Calu3 (cell line): ENCODE results near the gene ADRA2A. TPM values are rescaled to one million over a fixed set of nuclear protein-coding genes. Genes with fewer than 3 reads are reported as not detected.

Source experiments
- BruUV-seq: library from RNA; stranded (reverse); fragments of 400-500 nt; replicated peaks from 2 replicates; lab custom pipeline; 2021; lab: Mats Ljungman, UMichigan
- CTCF ChIA-PET: fragments of 300-600 bp; sonication (Branson Sonifier 250); formaldehyde crosslinking; loops from one replicate; lab custom pipeline; 2022; ENCODE audit warnings: antibody characterized with exemption; lab: Charles Lee
- DNase-seq: peaks from one replicate; pipeline ENCODE4 v3.0.0; 2022
- H3K27ac Mint-ChIP-seq: one replicate; pipeline ENCODE4 v1.8.0; 2022; ENCODE audit warnings: mixed read lengths; ENCODE audit not compliant: unreplicated experiment
- H3K27me3 Mint-ChIP-seq: one replicate; pipeline ENCODE4 v1.8.0; 2022; ENCODE audit warnings: mixed read lengths; ENCODE audit not compliant: unreplicated experiment
- H3K36me3 Mint-ChIP-seq: one replicate; pipeline ENCODE4 v1.8.0; 2022; ENCODE audit warnings: mild to moderate bottlenecking, moderate library complexity, mixed read lengths; ENCODE audit not compliant: insufficient read depth, unreplicated experiment
- H3K4me1 Mint-ChIP-seq: one replicate; pipeline ENCODE4 v1.8.0; 2022; ENCODE audit warnings: mild to moderate bottlenecking, low read depth, mixed read lengths; ENCODE audit not compliant: unreplicated experiment
- H3K4me3 Mint-ChIP-seq: one replicate; pipeline ENCODE4 v1.8.0; 2022; ENCODE audit warnings: mild to moderate bottlenecking, low read depth, moderate library complexity, mixed read lengths; ENCODE audit not compliant: unreplicated experiment
- H3K9me3 Mint-ChIP-seq: one replicate; pipeline ENCODE4 v1.8.0; 2022; ENCODE audit warnings: low read depth, mixed read lengths; ENCODE audit not compliant: unreplicated experiment
- CTCF ChIP-seq: fragments of 200-600 bp; IDR thresholded peaks from one replicate; pipeline ENCODE4 v1.8.0; 2022; ENCODE audit warnings: antibody characterized with exemption; ENCODE audit not compliant: unreplicated experiment
- intact Hi-C: fragments of 100-400 bp; cut with micrococcal nuclease; formaldehyde crosslinking; loops from one replicate; pipeline ENCODE4 v1.10.0; 2022; ENCODE audit not compliant: unreplicated experiment
- total RNA-seq: library from RNA; stranded (reverse); gene quantifications from 2 replicates; pipeline ENCODE4 v1.2.3, GENCODE V29; 2022

ADRA2A gene
- total RNA-seq, 1 experiment from 2014 or later = 5.4 TPM

DNA sequence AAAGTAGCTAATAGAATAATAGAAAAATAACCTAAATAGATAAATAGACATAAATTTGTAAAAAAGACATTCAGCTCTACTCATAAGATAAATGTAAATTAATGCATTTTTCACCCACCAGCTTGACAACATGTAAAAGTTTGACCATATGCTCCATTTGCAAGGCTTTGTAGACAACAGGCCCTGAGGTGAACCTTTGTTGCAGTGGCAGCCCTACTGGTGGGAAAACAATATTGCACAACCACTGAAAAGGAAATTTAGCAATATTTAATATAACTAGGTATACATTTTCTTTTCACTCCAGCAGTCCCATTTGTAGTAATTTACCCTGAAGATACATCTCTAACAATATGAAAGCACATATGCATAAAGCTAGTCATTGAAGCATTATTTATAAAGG, 39.0 kb upstream of the ADRA2A start:
- CTCF ChIA-PET = no interaction called here
- no peak overlapping the region for H3K4me3 Mint-ChIP-seq
- intact Hi-C loops = no loop called here
- peaks cover 10% of the 10 kb centered on the region for H3K9me3 Mint-ChIP-seq
- H3K27ac Mint-ChIP-seq = no peak overlapping the region
- BruUV-seq = no TSS peak
- no peaks in the 10 kb centered on the region for H3K4me1 Mint-ChIP-seq
- H3K36me3 Mint-ChIP-seq = no peaks in the 10 kb centered on the region
- DNase-seq = no peak
- H3K27me3 Mint-ChIP-seq = no peaks in the 10 kb centered on the region
- TF ChIP-seq CTCF = no peak

GRCh38 chr10:111039522-111039921, 37.3 kb upstream of the ADRA2A start:
- intact Hi-C loops = no loop called here
- H3K4me1 Mint-ChIP-seq = no peaks in the 10 kb centered on the region
- H3K4me3 Mint-ChIP-seq = no peak overlapping the region
- BruUV-seq = no TSS peak
- H3K27ac Mint-ChIP-seq = no peak overlapping the region
- TF ChIP-seq CTCF = no peak
- H3K9me3 Mint-ChIP-seq = peaks cover 13% of the 10 kb centered on the region
- no peaks in the 10 kb centered on the region for H3K36me3 Mint-ChIP-seq
- DNase-seq = no peak
- CTCF ChIA-PET = no interaction called here
- H3K27me3 Mint-ChIP-seq = no peaks in the 10 kb centered on the region

DNA sequence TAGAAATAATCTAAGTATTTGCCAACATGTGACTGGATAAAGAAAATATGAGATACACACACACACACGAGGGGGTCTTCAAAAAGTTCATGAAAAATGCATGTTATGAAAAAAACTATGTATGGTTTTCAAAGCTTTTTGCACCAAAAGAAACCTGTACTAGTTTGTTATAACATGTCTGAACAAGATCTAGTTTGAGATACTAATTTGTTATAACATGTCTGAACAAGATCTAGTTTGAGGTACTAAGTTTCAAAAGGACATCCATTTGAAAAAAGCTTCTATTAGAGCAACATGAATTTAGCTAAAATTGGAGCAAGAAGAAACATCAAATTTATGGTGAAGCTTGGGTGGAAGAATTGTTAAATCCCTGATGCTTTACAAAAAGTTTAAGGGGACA, 19.8 kb upstream of the ADRA2A start:
- no TSS peak for BruUV-seq
- intact Hi-C loops = no loop called here

GRCh38 chr10:111063471-111063870, 13.4 kb upstream of the ADRA2A start:
- Mint-ChIP-seq H3K9me3 (no peaks in the 10 kb centered on the region), H3K27ac (no peak overlapping the region), H3K27me3 (no peaks in the 10 kb centered on the region), H3K4me1 (peaks cover 8% of the 10 kb centered on the region), H3K4me3 (no peak overlapping the region), H3K36me3 (no peaks in the 10 kb centered on the region)
- DNase-seq = no peak
- BruUV-seq = no TSS peak
- CTCF ChIA-PET = no interaction called here
- TF ChIP-seq CTCF = no peak
- intact Hi-C loops = no loop called here

More for the DNA sequence above, 19.8 kb upstream of the ADRA2A start:
- no peaks in the 10 kb centered on the region for H3K36me3 Mint-ChIP-seq
- peaks cover 2% of the 10 kb centered on the region for H3K9me3 Mint-ChIP-seq
- TF ChIP-seq CTCF = no peak
- no peak for DNase-seq
- no peak overlapping the region for H3K4me3 Mint-ChIP-seq
- H3K4me1 Mint-ChIP-seq = peaks cover 5% of the 10 kb centered on the region
- no peak overlapping the region for H3K27ac Mint-ChIP-seq
- CTCF ChIA-PET = no interaction called here
- H3K27me3 Mint-ChIP-seq = no peaks in the 10 kb centered on the region
